ENCODE measurements around the gene ZBTB40. TPM values are rescaled to one million over a fixed set of nuclear protein-coding genes. Genes with fewer than 3 reads are reported as not detected.

ZBTB40 gene
- total and polyA plus RNA-seq, 10 of the 15 experiments (the other 5 are each of a cell fraction or from before 2014, with no cell fraction given): 1.9 to 14.4 (median 9.0) TPM

GRCh38 chr1:22494144-22494543 lies 42.5 kb downstream of the ZBTB40 start:
- BruUV-seq (replicated peaks): no TSS peak
- Histone ChIP-seq H3K4me3 (no peak overlapping the region), H4K20me1 (ENCODE audit: control insufficient read depth, insufficient read depth) (no peaks in the 10 kb centered on the region), H3K4me2 (ENCODE audit: control insufficient read depth, insufficient read depth) (no peak overlapping the region), H3K27ac (ENCODE audit: control insufficient read depth, insufficient read depth) (no peak overlapping the region), H3K27me3 (replicated peaks in 1 of 2; ENCODE audit: control insufficient read depth in 2 of 2, insufficient read depth in 2 of 2, low read length in 1 of 2) (no peaks in the 10 kb centered on the region), H2AFZ (ENCODE audit: control insufficient read depth, low read depth, low read length) (no peak overlapping the region), H3K36me3 (ENCODE audit: control insufficient read depth in 2 of 2, insufficient read depth in 2 of 2, low read length in 1 of 2) (peaks cover 3 to 4% of the 10 kb centered on the region in 2 experiments; a peak in 2 of 4 replicates), H3K9ac (ENCODE audit: control insufficient read depth, insufficient read depth, low read length) (no peak overlapping the region), H3K9me3 (replicated peaks; ENCODE audit: control insufficient read depth, insufficient read depth, low read length) (no peaks in the 10 kb centered on the region), H3K79me2 (ENCODE audit: control insufficient read depth, insufficient read depth, low read length) (no peaks in the 10 kb centered on the region), H3K4me1 (ENCODE audit: control insufficient read depth, insufficient read depth, low read length) (no peaks in the 10 kb centered on the region)
- in situ Hi-C loops (cut with MboI) (no loop called here), intact Hi-C loops (cut with micrococcal nuclease; ENCODE audit: unreplicated experiment) (no loop called here)
- POLR2A ChIA-PET: no interaction called here
- SMC1A ChIA-PET (ENCODE audit: uncharacterized antibody, unreplicated experiment): interaction anchor here (1.2 to 1.3 kb wide), 2 partner anchors 10 to 16 kb away, joined by 3 read pairs; no protein-coding TSS in a partner anchor
- FAIRE-seq (peak; percentile 44), DNase-seq (ENCODE audit: low read depth, low spot score) (no peak), ATAC-seq (no peak)
- RAD21 ChIA-PET (ENCODE audit: unreplicated experiment): no interaction called here
- CTCF ChIA-PET: no interaction called here
- TF ChIP-seq HDAC6 (IDR thresholded peaks at IDR 0.05; ENCODE audit: unreplicated experiment) (no peak), ASH2L (IDR thresholded peaks at IDR 0.05; ENCODE audit: borderline replicate concordance, low read depth) (no peak), EP300 (IDR thresholded peaks at IDR 0.05; ENCODE audit: borderline replicate concordance in 1 of 2, control insufficient read depth in 1 of 2, low read depth in 2 of 2, low read length in 2 of 2) (no peak)
- WGBS (ENCODE audit: insufficient coverage, insufficient replicate concordance, low lambda C conversion rate, missing lambda C conversion rate): 72% methylated on average over 2 of the region's 2 CpGs

GRCh38 chr1:22494943-22495579 lies 43.4 kb downstream of the ZBTB40 start:
- no TSS peak for BruUV-seq (replicated peaks)
- in situ Hi-C loops (cut with MboI) (no loop called here), intact Hi-C loops (cut with micrococcal nuclease; ENCODE audit: unreplicated experiment) (no loop called here)
- whole genome bisulfite sequencing (ENCODE audit: insufficient coverage, insufficient replicate concordance, low lambda C conversion rate, missing lambda C conversion rate): 77% methylated on average over 6 of the region's 6 CpGs
- no peak overlapping the region for H3K4me2 ChIP-seq (ENCODE audit: control insufficient read depth, insufficient read depth)
- H3K79me2 ChIP-seq (ENCODE audit: control insufficient read depth, insufficient read depth, low read length): no peaks in the 10 kb centered on the region
- SMC1A ChIA-PET (ENCODE audit: uncharacterized antibody, unreplicated experiment): interaction anchor here (1.2 to 1.3 kb wide), 2 partner anchors 9 to 15 kb away, joined by 3 read pairs; no protein-coding TSS in a partner anchor
- H3K9me3 ChIP-seq (replicated peaks; ENCODE audit: control insufficient read depth, insufficient read depth, low read length): no peaks in the 10 kb centered on the region
- POLR2A ChIA-PET: no interaction called here
- ATAC-seq (no peak), DNase-seq (ENCODE audit: low read depth, low spot score) (no peak), FAIRE-seq (no peak)
- no peaks in the 10 kb centered on the region for H3K4me1 ChIP-seq (ENCODE audit: control insufficient read depth, insufficient read depth, low read length)
- no peak overlapping the region for H2AFZ ChIP-seq (ENCODE audit: control insufficient read depth, low read depth, low read length)
- H3K4me3 ChIP-seq: no peak overlapping the region
- peaks cover 3 to 4% of the 10 kb centered on the region in 2 experiments; a peak in 2 of 4 replicates for H3K36me3 ChIP-seq (ENCODE audit: control insufficient read depth in 2 of 2, insufficient read depth in 2 of 2, low read length in 1 of 2)
- H3K9ac ChIP-seq (ENCODE audit: control insufficient read depth, insufficient read depth, low read length): no peak overlapping the region
- RAD21 ChIA-PET (ENCODE audit: unreplicated experiment): no interaction called here
- no peaks in the 10 kb centered on the region for H3K27me3 ChIP-seq (replicated peaks in 1 of 2; ENCODE audit: control insufficient read depth in 2 of 2, insufficient read depth in 2 of 2, low read length in 1 of 2)
- CTCF ChIA-PET: interaction anchor here (0.5 kb wide), 1 partner anchor 739 kb away, joined by 3 read pairs; no protein-coding TSS in a partner anchor
- no peak overlapping the region for H3K27ac ChIP-seq (ENCODE audit: control insufficient read depth, insufficient read depth)
- H4K20me1 ChIP-seq (ENCODE audit: control insufficient read depth, insufficient read depth): no peaks in the 10 kb centered on the region
- TF ChIP-seq CBFB (IDR thresholded peaks at IDR 0.05; ENCODE audit: low read depth) (no peak), RB1 (IDR thresholded peaks at IDR 0.05; ENCODE audit: borderline replicate concordance) (no peak), POLR2AphosphoS2 (IDR thresholded peaks at IDR 0.05; ENCODE audit: low read depth, low read length) (no peak), SUZ12 (IDR thresholded peaks at IDR 0.05; ENCODE audit: unreplicated experiment) (no peak), USF1 (IDR thresholded peaks at IDR 0.05; ENCODE audit: borderline replicate concordance, extremely low read length, insufficient read depth, low read depth, low read length) (no peak), NFYB (IDR thresholded peaks at IDR 0.05; ENCODE audit: insufficient read depth, low read depth, low read length) (no peak), WRNIP1 (IDR thresholded peaks at IDR 0.05; ENCODE audit: borderline replicate concordance, low read depth, low read length) (no peak), BCLAF1 (IDR thresholded peaks at IDR 0.05) (no peak), BACH1 (IDR thresholded peaks at IDR 0.05; ENCODE audit: borderline replicate concordance) (no peak), LARP7 (IDR thresholded peaks at IDR 0.05) (no peak)

All from GM12878 (cell line).